ENCODE results near the gene PDXDC1.
"Not testable (repeated sequence)": the region's sequence is repeated elsewhere in the genome, so short reads cannot be mapped to it uniquely, and the experiment has no call there.

PDXDC1 gene

DNA sequence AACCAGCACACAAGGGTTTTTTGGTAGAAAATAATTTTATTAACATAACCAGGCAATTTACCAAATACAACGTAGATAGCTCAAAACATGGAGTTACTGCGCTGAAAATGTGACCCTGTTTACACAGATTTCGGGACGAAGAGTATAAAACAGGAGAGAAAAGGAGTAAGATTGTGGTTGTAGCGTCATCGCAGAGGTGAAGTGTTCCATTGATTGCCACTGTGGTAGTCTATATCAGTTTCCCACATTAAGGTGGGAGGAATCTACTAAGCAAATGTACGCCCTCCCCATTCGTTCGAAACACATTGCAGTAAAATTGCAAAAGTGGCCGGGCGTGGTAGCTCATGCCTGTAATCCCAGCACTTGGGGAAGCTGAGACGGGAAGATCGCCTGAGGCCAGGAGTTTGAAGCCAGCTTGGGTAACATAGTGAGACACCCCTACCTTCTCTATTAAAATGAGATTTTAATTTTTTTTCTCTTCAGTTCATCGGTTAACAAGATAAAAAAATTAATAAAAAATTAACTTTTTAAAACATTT, 972 bp upstream of the PDXDC1 start:
- not testable (repeated sequence) for DNase-seq

DNA sequence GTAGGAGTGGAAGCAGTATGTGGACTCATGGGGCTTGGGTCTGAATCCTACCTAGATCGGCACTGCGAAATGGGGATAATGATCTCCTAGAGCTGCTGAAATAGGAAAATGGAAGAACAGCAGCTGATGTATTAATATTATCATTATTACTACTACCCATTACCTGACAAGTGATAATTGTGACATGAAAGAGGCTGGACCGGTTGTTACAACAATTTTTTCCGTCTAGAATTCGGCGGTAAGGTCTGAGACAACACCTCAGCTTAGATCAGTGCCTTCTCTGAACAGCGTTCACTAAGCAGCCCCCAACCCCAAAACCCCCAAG, 533 bp upstream of the PDXDC1 start:
- DNase-seq, result not testable (repeated sequence)

DNA sequence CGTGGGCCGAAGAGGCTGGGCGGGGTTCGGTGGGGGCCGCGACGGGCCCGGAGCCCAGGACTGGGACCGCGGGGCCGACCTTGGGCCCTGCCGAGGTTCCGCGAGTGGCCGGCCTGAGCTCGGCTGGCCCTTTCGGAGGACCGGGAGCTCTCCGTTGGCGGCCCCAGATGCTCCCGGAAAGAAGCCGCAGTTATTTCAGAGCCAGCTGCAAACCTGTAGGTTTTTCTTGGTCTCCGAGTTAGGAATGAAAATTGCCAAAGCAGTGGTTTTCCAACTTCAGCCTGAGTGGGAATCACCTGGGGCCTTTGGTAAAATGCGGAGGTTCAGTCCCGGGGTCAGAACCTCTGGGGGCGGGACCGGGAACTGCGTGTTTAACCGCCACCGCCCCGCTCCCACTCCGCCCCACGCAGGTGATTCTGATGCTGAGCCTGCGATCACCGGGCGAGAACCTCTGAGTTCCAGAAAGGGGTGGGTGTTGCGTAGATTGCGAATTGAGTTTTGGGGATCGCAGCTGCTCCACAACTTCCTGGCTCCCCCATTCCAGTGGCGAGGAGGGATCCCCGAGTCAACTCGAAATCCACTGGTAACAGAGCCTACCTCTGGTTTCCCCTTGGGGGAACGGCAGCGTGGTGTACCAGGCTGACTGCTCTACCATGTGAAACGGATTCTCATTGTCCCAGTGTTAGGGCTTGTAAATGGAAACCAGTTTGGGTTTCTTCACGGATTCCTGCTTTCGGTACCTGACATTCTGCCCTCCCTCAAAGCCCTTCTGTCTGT, 780 bp downstream of the PDXDC1 start:
- DNase-seq, result not testable (repeated sequence)

DNA sequence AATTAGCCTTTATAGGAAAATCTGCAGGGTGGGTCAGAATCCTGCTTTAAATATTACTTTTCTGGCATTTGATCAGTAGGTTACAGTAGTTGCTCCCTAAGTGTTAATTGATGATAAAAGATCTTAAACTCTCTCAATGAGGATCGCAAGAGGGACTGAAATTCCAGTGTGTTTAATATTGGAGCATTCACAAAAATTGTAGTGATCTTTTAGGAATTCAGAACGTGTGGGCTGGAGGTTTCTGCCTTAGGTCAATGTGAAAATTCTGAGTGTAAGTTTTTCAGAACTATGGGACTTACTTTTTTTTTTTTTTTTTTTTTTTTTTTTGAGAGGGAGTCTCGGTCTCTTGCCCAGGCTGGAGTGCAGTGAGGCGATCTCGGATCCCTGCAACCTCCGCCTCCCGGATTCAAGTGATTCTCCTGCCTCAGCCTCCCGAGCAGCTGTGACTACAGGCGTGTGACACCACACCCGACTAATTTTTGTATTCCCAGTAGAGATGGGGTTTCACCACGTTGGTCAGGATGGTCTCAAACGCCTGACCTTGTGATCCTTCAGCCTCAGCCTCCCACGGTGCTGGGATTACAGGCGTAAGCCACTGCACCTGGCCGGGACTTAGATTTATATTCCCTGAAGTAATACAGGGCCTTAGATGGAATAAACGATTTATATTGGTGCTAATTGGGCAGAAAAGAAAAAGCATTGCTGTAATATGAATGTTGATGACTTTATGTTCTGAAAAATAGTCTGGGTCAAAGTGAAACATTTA, 2.3 kb downstream of the PDXDC1 start:
- not testable (repeated sequence) for DNase-seq

DNA sequence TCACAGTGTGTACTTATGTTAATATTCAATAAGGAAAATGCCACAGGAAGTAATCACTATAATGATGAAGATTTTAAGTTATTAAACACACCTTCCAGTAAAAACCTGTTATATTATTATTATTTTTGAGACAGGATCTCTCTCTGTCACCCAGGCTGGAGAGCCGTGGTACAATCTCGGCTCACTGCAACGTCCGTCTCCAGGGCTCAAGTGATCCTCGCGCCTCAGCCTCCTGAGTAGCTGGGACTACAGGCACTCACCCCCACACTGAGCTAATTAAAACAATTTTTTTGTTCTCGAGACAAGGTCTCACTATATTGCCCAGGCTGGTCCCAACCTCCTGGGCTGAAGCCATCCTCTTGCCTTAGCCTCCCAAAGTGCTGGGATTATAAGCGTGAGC, 3.5 kb downstream of the PDXDC1 start:
- not testable (repeated sequence) for DNase-seq

DNA sequence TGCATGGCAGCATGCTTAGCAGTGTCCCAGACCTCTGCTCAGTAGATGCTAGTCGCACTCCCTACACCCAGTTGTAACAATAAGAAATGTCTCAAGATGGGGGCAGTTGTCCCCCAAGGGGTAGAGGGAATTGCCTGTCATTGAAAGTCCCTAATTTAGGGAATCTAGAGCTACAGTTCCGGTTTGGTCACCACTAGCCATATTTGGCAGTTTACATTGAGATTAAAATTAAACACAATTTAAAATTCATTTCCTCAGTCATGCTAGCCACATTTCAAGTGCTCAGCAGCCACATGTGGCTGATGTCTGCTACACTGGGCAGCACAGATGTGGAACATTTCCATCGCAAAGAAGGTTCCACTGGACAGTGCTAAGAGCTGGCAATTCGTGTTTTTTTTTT, 4.1 kb downstream of the PDXDC1 start:
- DNase-seq, result not testable (repeated sequence)

DNA sequence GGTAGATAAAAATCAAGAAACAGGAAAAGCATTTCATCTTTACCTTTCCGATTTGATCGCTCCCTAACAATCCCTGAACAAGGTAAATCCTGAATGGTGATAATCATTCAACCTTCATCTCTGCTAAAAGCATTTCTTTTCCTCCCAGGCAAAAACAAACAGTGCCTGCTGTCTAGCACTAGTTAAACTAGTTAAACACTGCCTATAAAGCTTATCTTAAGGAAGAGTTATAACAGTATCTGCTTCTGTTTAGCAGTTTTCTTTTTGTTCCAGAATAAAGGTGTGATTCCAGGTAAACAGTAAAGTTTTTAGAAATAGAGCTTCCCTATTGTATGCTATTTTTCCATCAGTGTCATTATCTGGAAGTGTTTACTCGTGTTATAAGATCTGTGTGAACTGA, 6.4 kb downstream of the PDXDC1 start:
- not testable (repeated sequence) for DNase-seq

DNA sequence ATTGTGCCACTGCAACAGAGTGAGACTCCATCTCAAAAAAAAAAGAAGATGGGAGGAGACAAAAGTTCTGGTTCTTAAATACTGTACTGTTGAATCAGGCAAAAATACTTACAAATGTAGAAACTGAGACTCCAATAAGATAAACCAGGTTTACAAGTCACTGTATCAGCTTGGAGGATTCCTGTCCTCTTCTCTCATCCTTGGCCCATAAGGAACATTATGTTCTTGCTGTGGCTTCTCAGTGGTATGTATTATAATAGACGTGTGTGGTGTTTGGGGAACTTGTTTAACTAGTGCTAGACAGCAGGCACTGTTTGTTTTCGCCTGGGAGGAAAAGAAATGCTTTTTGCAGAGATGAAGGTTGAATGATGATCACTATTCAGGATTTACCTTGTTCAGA, 7.7 kb downstream of the PDXDC1 start:
- DNase-seq, result not testable (repeated sequence)

DNA sequence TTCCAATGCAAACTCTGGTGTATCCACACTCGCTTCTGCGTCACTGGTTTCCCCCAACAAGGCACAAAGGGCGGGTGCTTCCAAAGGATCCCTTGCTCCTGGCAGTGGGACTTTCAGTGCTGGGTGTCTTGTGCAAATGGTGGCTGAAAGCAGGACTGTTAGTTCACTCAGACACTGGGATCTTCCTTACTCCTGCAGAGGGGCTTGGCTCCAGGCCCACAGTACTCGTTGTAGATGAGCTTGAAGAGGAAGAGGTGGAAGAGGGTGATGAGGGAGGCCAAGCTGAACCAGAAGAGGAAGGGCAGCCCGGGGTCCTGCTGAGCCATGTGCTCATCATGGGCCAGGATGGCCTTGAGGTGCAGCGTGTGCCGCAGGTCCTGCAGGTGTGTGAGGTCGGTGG, 13.3 kb downstream of the PDXDC1 start:
- not testable (repeated sequence) for DNase-seq

DNA sequence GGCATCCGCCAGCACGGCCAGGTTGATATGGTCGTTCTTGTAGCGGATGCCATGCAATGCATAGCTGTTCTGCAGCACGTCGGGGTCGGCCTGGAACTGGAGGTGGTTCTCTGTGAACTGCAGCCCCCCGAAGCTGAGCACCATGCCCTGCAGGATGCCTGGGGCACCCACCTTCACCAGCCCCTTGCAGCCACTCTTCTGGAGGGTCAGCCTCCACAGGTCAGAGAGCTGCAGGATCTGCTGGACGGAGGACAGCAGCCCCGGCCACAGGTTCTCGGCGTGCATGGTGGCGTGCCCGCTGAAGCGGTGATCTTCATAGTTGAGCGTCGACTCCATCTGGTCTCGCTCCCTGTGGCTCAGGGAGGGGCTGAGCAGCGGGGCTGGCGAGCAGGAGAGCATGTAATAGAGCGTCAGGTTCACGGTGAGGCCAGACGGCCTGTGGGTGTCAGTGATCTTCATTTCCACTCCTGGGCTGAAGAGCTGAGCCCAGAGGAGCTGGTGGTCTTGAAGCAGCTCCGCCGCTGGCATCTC, 13.9 kb downstream of the PDXDC1 start:
- DNase-seq, result not testable (repeated sequence)

DNA sequence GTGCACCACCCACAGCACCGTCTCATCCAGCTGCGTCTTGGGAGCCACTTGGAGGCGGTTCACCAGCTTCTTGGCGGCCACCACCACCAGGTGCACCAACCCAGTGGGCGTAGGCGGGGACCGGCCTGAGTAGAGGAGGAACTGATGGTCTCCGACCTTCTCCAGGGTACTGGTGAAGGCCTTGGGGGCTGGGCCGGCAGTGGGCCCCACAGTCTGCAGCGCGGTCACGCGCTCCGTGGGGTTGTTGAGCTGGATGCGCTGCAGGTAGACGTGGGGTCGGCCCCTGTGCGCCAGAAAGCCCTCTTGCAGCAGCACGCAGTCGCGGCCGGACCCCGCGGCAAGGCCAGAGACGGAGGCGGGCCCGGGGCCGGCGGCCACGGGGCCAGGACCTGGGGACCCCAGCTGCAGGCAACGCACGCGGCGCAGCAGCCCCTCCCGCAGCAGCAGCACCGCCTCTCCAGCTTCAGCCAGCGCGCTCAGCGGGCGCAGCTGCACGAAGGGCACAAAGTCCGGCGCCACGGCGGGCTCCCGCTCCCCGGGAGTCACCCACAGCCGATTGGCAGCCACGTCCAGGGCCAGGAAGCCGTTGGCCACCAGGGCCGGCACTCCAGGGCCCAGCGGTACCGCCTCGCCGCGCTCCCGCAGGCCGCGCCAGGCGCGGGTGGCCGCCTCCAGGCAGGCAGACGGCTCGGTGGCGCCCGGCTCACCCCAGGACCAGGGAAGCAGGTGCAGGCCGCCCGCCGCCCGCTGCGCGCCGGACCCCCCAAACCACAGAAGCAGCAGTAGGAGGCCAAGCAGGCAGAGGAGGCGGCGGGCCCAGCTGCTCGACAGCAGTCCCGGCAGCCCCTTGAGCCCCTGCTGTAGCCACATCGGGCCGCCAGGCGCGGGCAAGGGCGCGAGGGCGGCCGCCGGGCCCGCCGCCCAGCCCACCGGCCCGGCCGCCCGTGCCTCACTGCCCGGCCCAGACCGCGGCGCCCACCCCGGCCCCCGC, 14.8 kb downstream of the PDXDC1 start:
- not testable (repeated sequence) for DNase-seq

DNA sequence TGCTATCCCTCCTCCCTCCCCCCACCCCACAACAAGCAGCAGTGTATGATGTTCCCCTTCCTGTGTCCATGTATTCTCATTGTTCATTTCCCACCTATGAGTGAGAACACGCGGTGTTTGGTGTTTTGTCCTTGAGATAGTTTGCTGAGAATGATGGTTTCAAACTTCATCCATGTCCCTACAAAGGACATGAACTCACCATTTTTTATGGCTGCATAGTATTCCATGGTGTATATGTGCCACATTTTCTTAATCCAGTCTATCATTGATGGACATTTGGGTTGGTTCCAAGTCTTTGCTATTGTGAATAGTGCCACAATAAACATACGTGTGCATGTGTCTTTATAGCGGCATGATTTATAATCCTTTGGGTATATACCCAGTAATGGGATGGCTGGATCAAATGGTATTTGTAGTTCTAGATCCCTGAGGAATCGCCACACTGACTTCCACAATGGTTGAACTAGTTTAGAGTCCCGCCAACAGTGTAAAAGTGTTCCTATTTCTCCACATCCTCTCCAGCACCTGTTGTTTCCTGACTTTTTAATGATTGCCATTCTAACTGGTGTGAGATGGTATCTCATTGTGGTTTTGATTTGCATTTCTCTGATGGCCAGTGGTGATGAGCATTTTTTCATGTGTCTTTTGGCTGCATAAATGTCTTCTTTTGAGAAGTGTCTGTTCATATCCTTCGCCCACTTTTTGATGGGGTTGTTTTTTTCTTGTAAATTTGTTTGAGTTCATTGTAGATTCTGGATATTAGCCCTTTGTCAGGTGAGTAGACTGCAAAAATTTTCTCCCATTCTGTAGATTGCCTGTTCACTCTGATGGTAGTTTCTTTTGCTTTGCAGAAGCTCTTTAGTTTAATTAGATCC, 18.7 kb downstream of the PDXDC1 start:
- DNase-seq, result not testable (repeated sequence)

DNA sequence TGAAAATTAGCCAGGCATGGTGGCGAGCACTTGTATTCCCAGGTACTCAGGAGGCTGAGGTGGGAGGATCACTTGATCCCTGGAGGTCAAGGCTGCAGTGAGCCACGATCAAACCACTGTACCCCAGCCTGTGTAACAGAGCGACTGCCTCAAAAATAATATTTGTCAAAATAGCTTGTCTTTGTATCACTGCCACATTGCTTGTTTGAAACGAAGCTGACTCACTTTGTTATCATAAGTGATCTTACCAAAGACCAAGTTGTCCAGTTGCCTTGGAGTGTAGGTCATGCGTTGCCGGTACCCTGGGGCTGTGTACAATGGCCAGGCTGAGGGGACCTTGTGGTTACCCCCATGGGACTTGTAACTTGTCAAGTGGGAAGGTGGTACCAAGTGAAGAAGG, 21.9 kb downstream of the PDXDC1 start:
- DNase-seq, result not testable (repeated sequence)

DNA sequence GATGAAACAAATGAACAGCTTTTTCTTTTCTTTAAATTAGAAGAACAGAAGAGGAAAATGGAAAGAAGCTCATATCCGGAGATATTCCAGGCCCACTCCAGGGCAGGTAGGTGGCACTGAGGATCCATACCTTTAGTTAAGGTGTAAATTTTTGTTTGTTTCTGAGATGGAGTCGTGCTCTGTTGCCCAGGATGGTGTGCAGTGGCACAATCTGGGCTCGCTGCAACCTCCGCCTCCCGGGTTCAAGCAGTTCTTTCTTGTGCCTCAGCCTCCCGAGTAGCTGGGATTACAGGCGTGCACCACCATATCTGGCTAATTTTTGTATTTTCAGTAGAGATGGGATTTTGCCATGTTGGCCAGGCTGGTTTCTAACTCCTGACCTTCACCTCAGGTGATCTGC, 23.5 kb downstream of the PDXDC1 start:
- not testable (repeated sequence) for DNase-seq

DNA sequence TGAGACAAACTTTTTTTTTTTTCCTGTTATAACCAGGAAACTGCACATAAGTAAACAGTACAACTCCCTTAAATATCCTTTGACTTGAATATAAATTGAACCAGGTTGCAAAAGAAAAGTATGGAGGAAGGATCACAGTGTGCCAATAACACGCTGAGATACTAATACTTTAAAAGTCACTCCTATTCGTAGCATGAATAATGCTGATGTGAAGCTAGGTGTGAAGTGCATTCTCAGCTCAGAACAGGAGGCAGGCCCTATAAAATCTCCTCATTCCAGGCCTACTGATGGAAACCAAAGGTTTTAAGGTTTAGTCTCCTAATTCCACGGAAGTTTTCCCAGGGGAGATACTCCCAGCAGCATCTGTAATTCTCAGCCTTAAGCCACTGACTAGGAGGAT, 25.0 kb downstream of the PDXDC1 start:
- DNase-seq, result not testable (repeated sequence)

DNA sequence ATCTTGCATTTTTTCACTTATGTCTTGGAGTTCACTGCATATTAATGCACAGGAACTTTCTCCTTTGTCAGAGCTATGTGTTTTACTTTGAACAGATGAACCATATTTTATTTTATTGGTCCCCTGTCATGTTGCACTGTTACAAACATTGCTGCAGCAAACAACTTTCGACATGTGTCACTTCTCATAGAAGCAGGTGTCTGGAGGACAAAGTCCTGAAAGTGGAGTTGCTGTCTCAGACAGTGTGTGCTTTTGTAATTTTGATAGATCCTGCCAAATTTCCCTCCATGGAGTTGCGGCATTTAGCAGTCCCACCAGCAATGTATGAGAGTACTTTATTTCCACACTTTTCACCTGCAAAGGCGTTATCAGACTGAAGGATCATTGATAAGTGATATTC, 27.6 kb downstream of the PDXDC1 start:
- not testable (repeated sequence) for DNase-seq

DNA sequence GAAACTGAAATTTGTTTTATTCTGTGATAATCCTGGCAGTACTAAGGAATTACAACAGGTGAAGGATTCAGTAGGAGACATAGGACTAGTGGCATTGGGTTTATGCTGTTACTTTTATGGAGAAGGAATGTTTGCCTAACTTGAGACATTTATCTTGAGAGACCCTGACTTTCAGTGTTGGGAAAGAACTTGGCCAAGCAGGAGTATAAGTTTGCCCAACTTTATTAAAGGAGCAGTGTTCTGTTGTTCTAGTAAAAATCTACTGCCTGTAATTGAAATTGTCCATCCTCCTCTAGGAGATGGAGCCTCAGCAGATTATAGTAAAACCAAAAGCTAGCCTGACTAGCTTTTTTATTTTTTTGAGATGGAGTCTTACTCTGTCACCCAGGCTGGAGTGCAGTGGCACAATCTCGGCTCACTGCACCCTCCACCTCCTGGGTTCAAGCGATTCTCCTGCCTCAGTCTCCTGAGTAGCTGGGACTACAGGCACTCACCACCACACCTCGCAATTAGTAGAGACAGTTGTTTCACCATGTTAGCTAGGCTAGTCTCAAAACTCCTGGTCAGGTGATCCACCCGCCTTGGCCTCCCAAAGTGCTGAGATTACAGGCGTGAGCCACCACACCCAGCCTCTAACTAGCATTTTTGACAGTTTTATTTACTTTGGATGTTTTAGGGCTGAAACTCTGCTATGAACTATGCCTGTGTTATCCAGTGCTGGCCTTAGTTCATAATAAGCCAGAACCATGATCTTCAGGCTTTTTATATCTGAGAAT, 30.7 kb downstream of the PDXDC1 start:
- not testable (repeated sequence) for DNase-seq

DNA sequence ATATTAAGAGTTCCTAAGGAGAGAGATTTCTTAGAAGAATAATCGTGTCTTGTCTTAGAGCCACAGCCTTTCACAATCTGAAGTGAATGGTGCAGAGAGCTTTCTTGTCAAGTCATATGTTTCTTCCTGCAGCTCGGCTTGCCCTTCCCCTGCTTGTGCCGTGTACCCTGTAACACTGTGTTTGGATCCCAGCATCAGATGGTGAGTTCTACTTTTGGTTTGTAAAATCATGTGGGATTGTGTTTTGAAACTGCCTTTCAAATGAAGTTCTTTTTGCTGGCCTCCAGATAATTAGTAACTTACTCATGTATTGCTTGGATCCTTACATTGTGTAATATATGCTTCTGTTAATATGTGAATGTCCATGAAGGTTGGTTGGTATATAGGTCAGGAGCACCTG, 33.8 kb downstream of the PDXDC1 start:
- not testable (repeated sequence) for DNase-seq

DNA sequence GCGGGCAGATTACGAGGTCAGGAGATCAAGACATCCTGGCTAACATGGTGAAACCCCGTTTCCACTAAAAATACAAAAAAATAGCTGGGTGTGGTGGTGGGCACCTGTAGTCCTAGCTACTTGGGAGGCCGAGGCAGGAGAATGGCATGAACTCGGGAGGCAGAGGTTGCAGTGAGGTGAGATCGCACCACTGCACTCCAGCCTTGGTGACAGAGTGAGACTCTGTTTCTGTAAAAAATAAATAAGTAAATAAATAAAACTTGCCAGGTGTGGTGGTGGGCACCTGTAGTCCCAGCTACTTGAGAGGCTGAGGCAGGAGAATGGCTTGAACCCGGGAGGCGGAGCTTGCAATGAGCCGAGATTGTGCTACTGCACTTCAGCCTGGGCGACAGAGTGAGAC, 38.1 kb downstream of the PDXDC1 start:
- DNase-seq, result not testable (repeated sequence)

DNA sequence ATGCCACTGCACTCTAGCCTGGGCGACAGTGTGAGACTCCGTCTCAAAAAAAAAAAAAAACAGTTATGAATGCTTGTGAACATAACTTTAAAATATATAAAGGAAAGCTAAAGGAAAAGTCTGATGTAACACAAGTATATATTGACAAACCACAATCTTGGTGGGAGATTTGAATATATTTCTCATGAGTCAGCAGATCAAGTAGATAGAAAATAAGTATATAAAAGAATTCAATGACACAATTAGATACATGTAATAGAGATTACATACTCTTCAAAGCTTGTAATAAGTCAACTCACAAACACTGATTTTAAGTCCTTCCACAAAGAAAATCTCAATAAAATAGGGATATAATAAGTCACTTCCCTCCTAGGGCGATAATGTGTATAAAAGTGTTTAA, 40.8 kb downstream of the PDXDC1 start:
- DNase-seq, result not testable (repeated sequence)

DNA sequence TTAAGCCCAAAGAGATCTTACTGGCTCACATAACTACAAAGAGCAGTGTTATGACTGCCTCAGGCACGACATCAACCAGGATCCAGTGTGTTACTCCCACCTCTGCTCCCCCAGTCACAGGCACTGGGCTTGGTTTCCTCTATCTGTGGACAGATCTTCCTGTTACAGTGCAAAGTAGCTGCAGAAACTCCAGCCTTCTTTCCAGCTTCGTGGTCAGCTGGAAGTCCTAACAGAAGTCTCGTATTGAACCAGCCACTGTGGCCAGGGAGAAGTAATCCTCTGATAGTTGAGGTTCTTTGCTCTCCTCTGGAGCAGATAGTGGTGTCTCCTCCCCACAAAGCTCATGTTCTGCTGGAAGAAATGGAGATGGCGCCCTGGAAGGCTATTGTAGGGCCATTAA, 41.5 kb downstream of the PDXDC1 start:
- not testable (repeated sequence) for DNase-seq

Measured in NCI-H524 treated with DMSO at 0.1 percent for 48 hours (cell line).